ENCODE measurements around the gene TESK2.
"Not testable (repeated sequence)": the region's sequence is repeated elsewhere in the genome, so short reads cannot be mapped to it uniquely, and the experiment has no call there.

The TESK2 gene

GRCh38 chr1:45370575-45370974, 120.4 kb downstream of the TESK2 start:
- no peak for DNase-seq

GRCh38 chr1:45365051-45365450, 125.9 kb downstream of the TESK2 start:
- no peak for DNase-seq

GRCh38 chr1:45364294-45364693, 126.7 kb downstream of the TESK2 start:
- no peak for DNase-seq

- DNase-seq, result not testable (repeated sequence)
Observed at GRCh38 chr1:45360981-45361380, 130.0 kb downstream of the TESK2 start.

GRCh38 chr1:45359882-45360513, 131.0 kb downstream of the TESK2 start:
- peak; percentile 15 for DNase-seq

- DNase-seq, result no peak
Observed at GRCh38 chr1:45356186-45356585, 134.8 kb downstream of the TESK2 start.

- no peak for DNase-seq
Observed at GRCh38 chr1:45355683-45356082, 135.3 kb downstream of the TESK2 start.

GRCh38 chr1:45354838-45355237, 136.1 kb downstream of the TESK2 start:
- DNase-seq, result no peak

GRCh38 chr1:45353685-45354084, 137.3 kb downstream of the TESK2 start:
- DNase-seq, result no peak

- DNase-seq, result no peak
Observed at GRCh38 chr1:45351508-45351907, 139.5 kb downstream of the TESK2 start.

- DNase-seq, result no peak
Observed at GRCh38 chr1:45348966-45349677, 141.8 kb downstream of the TESK2 start.

GRCh38 chr1:45348609-45348965, 142.4 kb downstream of the TESK2 start:
- DNase-seq, result no peak

GRCh38 chr1:45348020-45348419, 142.9 kb downstream of the TESK2 start:
- DNase-seq, result no peak

- no peak for DNase-seq
Observed at GRCh38 chr1:45346473-45346872, 144.5 kb downstream of the TESK2 start.

- DNase-seq, result no peak
Observed at GRCh38 chr1:45345014-45345413, 145.9 kb downstream of the TESK2 start.

- DNase-seq, result no peak
Observed at GRCh38 chr1:45344499-45344898, 146.5 kb downstream of the TESK2 start.

- DNase-seq, result no peak
Observed at GRCh38 chr1:45340816-45341466, 150.0 kb downstream of the TESK2 start.

- DNase-seq, result peak; percentile 86
Observed at GRCh38 chr1:45339789-45340558, 151.0 kb downstream of the TESK2 start, which contains the start of the genes MUTYH and TOE1. Gene MUTYH (minus strand): TSS chr1:45340440. CDS start chr1:45334505, 5,935 bp downstream. Gene TOE1 (plus strand): TSS chr1:45340170. CDS start chr1:45340253, 83 bp downstream.

- DNase-seq, result no peak
Observed at GRCh38 chr1:45337630-45338325, 153.2 kb downstream of the TESK2 start.

- DNase-seq, result no peak
Observed at GRCh38 chr1:45335855-45336324, 155.1 kb downstream of the TESK2 start.

GRCh38 chr1:45334308-45335245, 156.4 kb downstream of the TESK2 start:
- no peak for DNase-seq

Data from COR-L47 (cell line).